Progenitor cell of endocrine pancreas (in vitro differentiated cells): Measurements from ENCODE around the gene PDK4. TPM values are rescaled to one million over a fixed set of nuclear protein-coding genes. Genes with fewer than 3 reads are reported as not detected.
"Not testable (repeated sequence)": the region's sequence is repeated elsewhere in the genome, so short reads cannot be mapped to it uniquely, and the experiment has no call there.

Experiments
- DNase-seq: peaks from one replicate; pipeline ENCODE4 v3.0.0; 2021; ENCODE audit warnings: low spot score; ENCODE audit not compliant: unreplicated experiment
- H3K27ac Mint-ChIP-seq: 2 replicates; pipeline ENCODE4 v1.8.0; 2021; ENCODE audit warnings: mild to moderate bottlenecking, moderate library complexity, mixed read lengths
- H3K27me3 Mint-ChIP-seq: 2 replicates; pipeline ENCODE4 v1.8.0; 2021; ENCODE audit warnings: mixed read lengths
- H3K36me3 Mint-ChIP-seq: 2 replicates; pipeline ENCODE4 v1.8.0; 2022; ENCODE audit warnings: mixed read lengths; ENCODE audit not compliant: insufficient read depth
- H3K4me1 Mint-ChIP-seq: 2 replicates; pipeline ENCODE4 v1.8.0; 2021; ENCODE audit warnings: low read depth, mixed read lengths
- H3K4me3 Mint-ChIP-seq: 2 replicates; pipeline ENCODE4 v1.8.0; 2021; ENCODE audit warnings: low read depth, mild to moderate bottlenecking, moderate library complexity, mixed read lengths
- H3K9me3 Mint-ChIP-seq: 2 replicates; pipeline ENCODE4 v1.8.0; 2021; ENCODE audit warnings: low read depth, mixed read lengths
- CTCF ChIP-seq: fragments of 200-600 bp; sonication (generic); IDR thresholded peaks from one replicate; pipeline ENCODE4 v1.5.0; 2021; ENCODE audit warnings: antibody characterized with exemption, mild to moderate bottlenecking; ENCODE audit not compliant: unreplicated experiment
- total RNA-seq: library from RNA; stranded (reverse); gene quantifications from 2 replicates; pipeline ENCODE4 v1.2.1, GENCODE V29; 2021

PDK4 gene
- total RNA-seq, 1 donor from 2014 or later: 29.1 TPM

DNA sequence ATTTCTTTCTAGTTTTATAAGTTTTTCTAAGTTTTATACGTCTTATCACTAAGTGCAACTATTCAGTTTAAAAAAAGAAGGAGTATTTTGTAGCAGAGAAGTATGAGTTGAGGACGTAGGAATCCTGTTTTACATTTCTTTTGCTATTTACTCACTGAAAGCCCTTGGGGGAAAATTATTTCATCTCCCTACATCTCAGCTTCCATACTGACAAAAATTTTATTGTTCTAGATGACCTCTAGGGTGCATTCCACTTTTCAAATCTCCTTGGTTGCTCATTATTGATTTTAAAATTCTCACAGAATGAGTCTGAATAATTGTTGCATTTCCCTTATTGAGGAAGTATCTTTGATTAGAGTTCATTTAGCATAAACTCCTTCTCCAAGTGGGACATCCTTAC lies 14.9 kb upstream of the PDK4 start:
- no peak for DNase-seq

DNA sequence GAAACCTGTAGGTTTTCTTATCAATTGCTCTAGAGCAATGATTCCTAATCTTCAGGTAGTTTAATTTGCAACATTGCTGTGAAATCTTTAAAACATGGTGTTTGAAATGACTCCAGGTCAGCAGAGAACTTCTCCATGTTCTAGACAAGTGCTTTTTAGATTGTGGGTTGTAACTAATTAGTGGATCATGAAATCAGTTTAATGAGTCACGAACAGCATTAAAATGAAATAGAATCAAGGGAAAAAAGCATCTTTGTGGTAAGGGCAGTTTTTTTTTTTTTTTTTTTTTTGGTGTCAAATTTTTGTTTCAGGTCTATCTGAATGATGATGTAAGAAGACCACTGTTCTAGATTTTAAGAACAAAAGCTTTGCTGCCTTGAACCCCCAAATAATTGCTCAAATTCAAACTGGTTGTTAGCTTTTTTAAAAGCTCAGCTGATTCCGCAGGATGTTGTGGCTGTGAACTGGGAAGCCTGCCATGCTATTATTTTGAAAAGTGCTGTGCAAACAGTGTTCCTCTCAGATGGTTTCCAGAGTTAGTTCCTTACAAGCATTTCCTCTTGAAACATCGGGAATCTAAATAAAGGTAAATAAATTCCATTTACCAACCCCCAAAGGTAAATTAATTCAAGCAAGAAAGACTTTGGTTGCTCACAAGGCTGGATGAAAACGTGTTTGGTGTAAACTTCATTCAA lies 13.1 kb upstream of the PDK4 start:
- peaks cover 16% of the 10 kb centered on the region for H3K36me3 Mint-ChIP-seq
- TF ChIP-seq CTCF: no peak
- H3K4me1 Mint-ChIP-seq: peaks cover 54% of the 10 kb centered on the region
- DNase-seq: no peak
- H3K27me3 Mint-ChIP-seq: no peaks in the 10 kb centered on the region
- peaks cover 19% of the 10 kb centered on the region for H3K9me3 Mint-ChIP-seq
- H3K4me3 Mint-ChIP-seq: peak overlapping the region; percentile 8
- H3K27ac Mint-ChIP-seq: peak overlapping the region; percentile 99

More for the DNA sequence above, 14.9 kb upstream of the PDK4 start:
- H3K4me1 Mint-ChIP-seq: peaks cover 54% of the 10 kb centered on the region
- H3K9me3 Mint-ChIP-seq: peaks cover 33% of the 10 kb centered on the region
- H3K27me3 Mint-ChIP-seq: no peaks in the 10 kb centered on the region
- peak overlapping the region; percentile 6 for H3K4me3 Mint-ChIP-seq
- no peak for TF ChIP-seq CTCF
- peaks cover 28% of the 10 kb centered on the region for H3K36me3 Mint-ChIP-seq
- peak overlapping the region; percentile 99 for H3K27ac Mint-ChIP-seq

- Mint-ChIP-seq H3K27me3 (no peaks in the 10 kb centered on the region), H3K27ac (peak overlapping the region; percentile 99), H3K36me3 (peaks cover 12% of the 10 kb centered on the region), H3K9me3 (peaks cover 10% of the 10 kb centered on the region), H3K4me3 (peak overlapping the region; percentile 65), H3K4me1 (peaks cover 54% of the 10 kb centered on the region)
- peak; percentile 70 for DNase-seq
- TF ChIP-seq CTCF: no peak
Measured at GRCh38 chr7:95608359-95609173, 12.2 kb upstream of the PDK4 start.

- Mint-ChIP-seq H3K27ac (peak overlapping the region; percentile 99), H3K9me3 (peaks cover 7% of the 10 kb centered on the region), H3K27me3 (no peaks in the 10 kb centered on the region), H3K4me1 (peaks cover 58% of the 10 kb centered on the region), H3K4me3 (peak overlapping the region; percentile 25), H3K36me3 (peaks cover 8% of the 10 kb centered on the region)
- no peak for TF ChIP-seq CTCF
- no peak for DNase-seq
Measured at GRCh38 chr7:95607561-95607960, 11.2 kb upstream of the PDK4 start.

GRCh38 chr7:95605275-95605674 lies 9.0 kb upstream of the PDK4 start:
- no peak for DNase-seq
- Mint-ChIP-seq H3K9me3 (peaks cover 4% of the 10 kb centered on the region), H3K27me3 (no peaks in the 10 kb centered on the region), H3K36me3 (peaks cover 8% of the 10 kb centered on the region), H3K4me3 (no peak overlapping the region), H3K4me1 (peaks cover 57% of the 10 kb centered on the region), H3K27ac (no peak overlapping the region)
- TF ChIP-seq CTCF: no peak

GRCh38 chr7:95604811-95605210 lies 8.5 kb upstream of the PDK4 start:
- not testable (repeated sequence) for H3K27me3 Mint-ChIP-seq, H3K9me3 Mint-ChIP-seq, H3K4me3 Mint-ChIP-seq, H3K36me3 Mint-ChIP-seq, H3K27ac Mint-ChIP-seq, DNase-seq
- H3K4me1 Mint-ChIP-seq: peaks cover 52% of the 10 kb centered on the region

- H3K36me3 Mint-ChIP-seq, DNase-seq, H3K27ac Mint-ChIP-seq, H3K9me3 Mint-ChIP-seq, H3K27me3 Mint-ChIP-seq, H3K4me3 Mint-ChIP-seq: not testable (repeated sequence)
- H3K4me1 Mint-ChIP-seq: peaks cover 48% of the 10 kb centered on the region
Measured at GRCh38 chr7:95604397-95604796, 8.1 kb upstream of the PDK4 start.
